Upper lobe of right lung (tissue), 1 donor: Measurements from ENCODE around the gene XKR3. TPM values are rescaled to one million over a fixed set of nuclear protein-coding genes. Genes with fewer than 3 reads are reported as not detected.
"Not testable (repeated sequence)": the region's sequence is repeated elsewhere in the genome, so short reads cannot be mapped to it uniquely, and the experiment has no call there.

Source experiments
- ATAC-seq: fragments of 200-7000 bp; cut with Tn5 transposase; one replicate; pipeline ENCODE4 v1.9.1; 2020; ENCODE audit warnings: mild to moderate bottlenecking, moderate library complexity
- DNase-seq: peaks from one replicate; pipeline ENCODE4 v3.0.0-alpha.2; 2020
- H3K27ac ChIP-seq: fragments of 200-600 bp; one replicate; pipeline ENCODE4 v1.8.0; 2022
- H3K27me3 ChIP-seq: fragments of 200-600 bp; one replicate; pipeline ENCODE4 v1.8.0; 2022; ENCODE audit warnings: mild to moderate bottlenecking
- H3K36me3 ChIP-seq: fragments of 200-600 bp; one replicate; pipeline ENCODE4 v1.8.0; 2022
- H3K4me1 ChIP-seq: fragments of 200-600 bp; one replicate; pipeline ENCODE4 v1.8.0; 2022
- H3K4me3 ChIP-seq: fragments of 200-600 bp; one replicate; pipeline ENCODE4 v1.8.0; 2022; ENCODE audit warnings: mild to moderate bottlenecking
- H3K9me3 ChIP-seq: fragments of 200-600 bp; one replicate; pipeline ENCODE4 v1.8.0; 2022
- intact Hi-C: fragments of 100-400 bp; cut with DNase I; formaldehyde crosslinking; loops from one replicate; pipeline ENCODE4 v1.11.0; 2022
- total RNA-seq: library from RNA; stranded (reverse); fragmentation: NEBNext Ultra II Directional; extraction: Animal tissue kit (Norgen Biotek cat#: 25700); gene quantifications from one replicate; pipeline ENCODE4 v1.2.1, GENCODE V29; 2021
- TF ChIP-seq, protein P1 (sequence below): fragments of 200-600 bp; IDR thresholded peaks from one replicate; pipeline ENCODE4 v1.8.0; 2022; ENCODE audit warnings: antibody characterized with exemption
- donor health status: DM: no; HTN: yes; CAD: no; lungs with severe emphysema.

XKR3 gene
- total RNA-seq, 1 donor from 2014 or later = not detected

DNA sequence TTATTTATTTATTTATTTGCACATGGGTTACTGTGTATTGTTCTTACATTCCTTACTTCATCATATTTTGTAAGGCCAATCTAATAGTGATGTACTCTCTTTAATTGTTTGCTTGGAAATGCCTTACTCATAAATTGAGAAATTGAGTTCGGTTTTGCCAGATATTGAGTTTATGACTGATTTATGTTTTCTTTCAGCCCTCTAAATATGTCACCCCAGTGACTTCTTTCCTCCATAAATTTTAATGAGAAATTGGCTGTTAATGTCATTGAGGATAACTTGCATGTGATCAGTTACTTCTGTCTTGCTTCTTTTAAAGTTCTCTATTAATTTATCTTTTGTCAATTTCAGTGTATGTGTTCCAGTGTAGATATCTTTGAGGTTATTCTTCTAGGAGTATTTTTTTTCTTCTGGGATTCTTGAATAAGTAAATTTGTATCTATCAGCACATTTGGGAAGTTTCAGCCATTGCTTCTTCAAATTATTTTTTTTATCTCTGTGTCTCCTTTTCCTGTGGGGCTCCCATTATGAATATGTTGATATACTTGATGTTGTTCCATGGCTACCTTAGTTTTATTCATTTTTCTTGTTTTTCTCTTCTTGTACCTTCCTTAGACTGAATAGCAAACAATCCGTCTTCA is 47.8 kb downstream of the XKR3 start:
- no peaks in the 10 kb centered on the region for H3K4me1 ChIP-seq
- TF ChIP-seq, protein P1, sequence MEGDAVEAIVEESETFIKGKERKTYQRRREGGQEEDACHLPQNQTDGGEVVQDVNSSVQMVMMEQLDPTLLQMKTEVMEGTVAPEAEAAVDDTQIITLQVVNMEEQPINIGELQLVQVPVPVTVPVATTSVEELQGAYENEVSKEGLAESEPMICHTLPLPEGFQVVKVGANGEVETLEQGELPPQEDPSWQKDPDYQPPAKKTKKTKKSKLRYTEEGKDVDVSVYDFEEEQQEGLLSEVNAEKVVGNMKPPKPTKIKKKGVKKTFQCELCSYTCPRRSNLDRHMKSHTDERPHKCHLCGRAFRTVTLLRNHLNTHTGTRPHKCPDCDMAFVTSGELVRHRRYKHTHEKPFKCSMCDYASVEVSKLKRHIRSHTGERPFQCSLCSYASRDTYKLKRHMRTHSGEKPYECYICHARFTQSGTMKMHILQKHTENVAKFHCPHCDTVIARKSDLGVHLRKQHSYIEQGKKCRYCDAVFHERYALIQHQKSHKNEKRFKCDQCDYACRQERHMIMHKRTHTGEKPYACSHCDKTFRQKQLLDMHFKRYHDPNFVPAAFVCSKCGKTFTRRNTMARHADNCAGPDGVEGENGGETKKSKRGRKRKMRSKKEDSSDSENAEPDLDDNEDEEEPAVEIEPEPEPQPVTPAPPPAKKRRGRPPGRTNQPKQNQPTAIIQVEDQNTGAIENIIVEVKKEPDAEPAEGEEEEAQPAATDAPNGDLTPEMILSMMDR = no peak

DNA sequence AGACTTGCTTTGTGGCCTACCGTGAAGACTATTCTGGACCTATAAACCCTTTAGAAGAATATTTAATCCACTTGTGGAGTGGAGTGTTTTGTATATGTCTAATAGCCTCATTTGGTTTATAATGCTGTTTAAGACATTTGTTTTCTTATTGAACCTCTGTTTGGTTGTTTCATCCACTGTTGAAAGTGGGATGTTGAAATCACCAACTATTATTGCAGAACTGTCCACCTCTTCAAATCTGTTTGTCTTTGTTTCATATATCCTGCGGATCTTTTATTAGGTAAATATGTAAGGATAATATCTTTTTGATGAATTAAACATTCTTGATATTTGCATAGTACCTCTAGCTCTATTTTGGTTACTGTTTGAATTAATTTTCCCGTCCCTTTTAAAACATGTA is 49.1 kb downstream of the XKR3 start:
- ATAC-seq (no peak), DNase-seq (no peak)
- H3K9me3 ChIP-seq = no peaks in the 10 kb centered on the region
- H3K27ac ChIP-seq = no peak overlapping the region
- H3K4me1 ChIP-seq = no peaks in the 10 kb centered on the region
- intact Hi-C loops = no loop called here
- H3K36me3 ChIP-seq = no peaks in the 10 kb centered on the region
- H3K27me3 ChIP-seq = no peaks in the 10 kb centered on the region
- TF ChIP-seq, protein P1 = no peak
- H3K4me3 ChIP-seq = no peak overlapping the region

More for the DNA sequence above, 47.8 kb downstream of the XKR3 start:
- Histone ChIP-seq H3K36me3 (no peaks in the 10 kb centered on the region), H3K27me3 (no peaks in the 10 kb centered on the region), H3K4me3 (no peak overlapping the region), H3K27ac (no peak overlapping the region), H3K9me3 (no peaks in the 10 kb centered on the region)
- DNase-seq (no peak), ATAC-seq (no peak)
- intact Hi-C loops = no loop called here

DNA sequence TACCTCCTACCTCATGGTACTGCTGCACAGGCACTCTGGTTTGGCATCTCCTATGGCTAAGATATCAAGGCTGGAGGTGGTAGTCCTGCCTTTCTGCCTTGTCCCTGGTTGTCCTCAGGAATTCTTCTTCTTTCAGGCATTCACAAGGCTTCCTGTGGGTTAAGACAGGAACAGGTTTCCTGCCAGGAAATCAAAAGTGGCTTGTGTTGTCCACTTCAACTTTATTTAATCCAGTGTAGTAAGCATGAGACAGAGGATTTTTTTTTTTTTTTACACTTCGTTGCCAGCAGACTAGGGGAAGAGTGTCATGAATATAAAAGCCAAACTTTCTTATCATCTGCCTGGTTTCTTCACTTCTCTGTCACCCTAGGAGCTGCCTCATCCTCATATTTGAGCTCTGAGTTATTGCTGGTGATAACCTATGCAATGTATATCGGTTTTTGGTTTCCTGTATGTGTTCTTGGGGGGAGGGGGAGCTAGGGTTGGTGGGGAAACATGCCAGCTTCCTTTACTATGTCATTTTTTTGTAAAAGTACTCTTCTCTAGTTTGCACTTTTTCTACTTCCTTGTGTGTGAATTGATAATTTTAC is 50.2 kb downstream of the XKR3 start:
- TF ChIP-seq, protein P1 = no peak
- Histone ChIP-seq H3K36me3 (no peaks in the 10 kb centered on the region), H3K9me3 (no peaks in the 10 kb centered on the region), H3K4me3 (no peak overlapping the region), H3K27me3 (no peaks in the 10 kb centered on the region), H3K4me1 (no peaks in the 10 kb centered on the region), H3K27ac (no peak overlapping the region)
- DNase-seq (no peak), ATAC-seq (no peak)
- intact Hi-C loops = no loop called here

DNA sequence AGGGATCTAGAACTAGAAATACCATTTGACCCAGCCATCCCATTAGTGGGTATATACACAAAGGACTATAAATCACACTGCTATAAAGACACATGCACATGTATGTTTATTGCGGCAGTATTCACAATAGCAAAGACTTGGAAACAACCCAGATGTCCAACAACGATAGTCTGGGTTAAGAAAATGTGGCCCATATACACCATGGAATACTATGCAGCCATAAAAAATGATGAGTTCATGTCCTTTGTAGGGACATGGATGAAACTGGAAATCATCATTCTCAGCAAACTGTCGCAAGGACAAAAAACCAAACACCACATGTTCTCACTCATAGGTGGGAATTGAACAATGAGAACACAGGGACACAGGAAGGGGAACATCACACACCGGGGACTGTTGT is 53.6 kb downstream of the XKR3 start:
- ATAC-seq, intact Hi-C loops, H3K4me3 ChIP-seq, H3K4me1 ChIP-seq, H3K27me3 ChIP-seq, DNase-seq, H3K36me3 ChIP-seq, H3K27ac ChIP-seq, H3K9me3 ChIP-seq: not testable (repeated sequence)

DNA sequence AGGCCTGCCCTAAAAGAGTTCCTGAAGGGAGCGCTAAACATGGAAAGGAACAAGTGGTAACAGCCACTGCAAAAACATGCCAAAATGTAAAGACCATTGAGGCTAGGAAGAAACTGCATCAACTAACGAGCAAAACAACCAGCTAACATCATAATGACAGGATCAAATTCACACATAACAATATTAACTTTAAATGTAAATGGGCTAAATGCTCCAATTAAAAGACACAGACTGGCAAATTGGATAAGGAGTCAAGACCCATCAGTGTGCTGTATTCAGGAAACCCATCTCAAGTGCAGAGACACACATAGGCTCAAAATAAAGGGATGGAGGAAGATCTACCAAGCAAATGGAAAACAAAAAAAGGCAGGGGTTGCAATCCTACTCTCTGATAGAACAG is 57.3 kb downstream of the XKR3 start:
- H3K4me3 ChIP-seq, H3K27me3 ChIP-seq, H3K36me3 ChIP-seq, DNase-seq, ATAC-seq, H3K9me3 ChIP-seq, intact Hi-C loops, H3K4me1 ChIP-seq, H3K27ac ChIP-seq: not testable (repeated sequence)

DNA sequence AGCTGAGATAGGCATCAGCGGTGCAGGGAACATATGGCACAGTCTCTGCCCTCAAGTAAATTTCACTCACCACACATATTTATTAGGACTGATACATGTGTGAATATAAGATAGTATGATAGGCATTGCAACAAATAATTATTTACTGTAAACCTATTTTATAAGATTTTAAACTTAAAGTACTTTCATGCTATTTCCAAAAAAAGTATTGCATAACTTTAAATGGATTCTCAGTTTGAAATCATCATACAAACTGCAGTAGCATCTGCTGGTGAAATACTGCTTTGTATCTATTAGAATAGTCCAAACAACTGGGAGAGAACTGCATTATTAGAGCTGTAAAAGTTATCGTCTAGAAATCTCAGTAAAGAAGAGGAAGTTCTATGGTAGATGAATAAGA is 63.0 kb downstream of the XKR3 start:
- H3K4me3 ChIP-seq, intact Hi-C loops, H3K9me3 ChIP-seq, H3K27me3 ChIP-seq, DNase-seq, H3K36me3 ChIP-seq, H3K4me1 ChIP-seq, ATAC-seq, H3K27ac ChIP-seq: not testable (repeated sequence)

DNA sequence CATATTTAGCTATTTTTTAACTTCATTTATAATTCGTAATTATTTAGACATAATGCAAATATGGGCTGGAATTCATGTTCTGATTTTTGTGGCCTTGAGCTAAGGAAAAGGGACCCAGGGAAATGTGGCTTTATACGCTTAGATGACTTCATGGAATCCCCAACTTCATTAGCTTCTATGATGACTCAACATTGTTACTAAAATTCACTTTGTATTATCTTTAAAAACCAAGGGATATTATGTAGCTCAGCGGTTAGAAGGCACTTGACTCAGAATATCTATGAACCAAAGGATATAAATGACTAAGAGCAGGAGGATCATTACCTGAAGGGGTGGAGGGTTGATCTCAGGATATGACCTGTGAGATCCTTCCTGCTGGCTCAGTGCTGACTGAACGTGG is 64.8 kb downstream of the XKR3 start:
- intact Hi-C loops, H3K9me3 ChIP-seq, H3K27ac ChIP-seq, H3K4me1 ChIP-seq, ATAC-seq, H3K4me3 ChIP-seq, H3K27me3 ChIP-seq, H3K36me3 ChIP-seq, DNase-seq: not testable (repeated sequence)

DNA sequence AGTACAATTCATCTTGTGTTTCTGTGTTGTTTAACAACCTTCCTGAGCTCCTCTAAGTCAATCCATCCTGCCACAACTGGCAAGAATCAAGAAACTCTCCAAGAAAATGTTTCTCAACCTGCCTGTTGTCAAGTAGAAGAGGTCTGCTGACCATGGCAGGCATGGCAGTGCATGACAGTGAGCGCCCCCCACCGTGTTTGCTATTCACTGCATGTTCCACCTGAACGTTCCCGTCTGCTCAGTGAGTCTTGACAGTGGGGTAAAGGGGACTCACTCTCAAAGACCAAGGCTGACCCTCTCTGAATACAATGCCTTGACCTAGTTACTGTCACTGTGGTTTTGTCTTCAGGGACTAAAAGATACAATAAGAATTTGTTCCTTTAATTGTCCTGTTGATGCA is 75.9 kb downstream of the XKR3 start:
- H3K4me3 ChIP-seq, H3K27me3 ChIP-seq, H3K9me3 ChIP-seq, intact Hi-C loops, H3K27ac ChIP-seq, ATAC-seq, H3K36me3 ChIP-seq, H3K4me1 ChIP-seq, DNase-seq: not testable (repeated sequence)

DNA sequence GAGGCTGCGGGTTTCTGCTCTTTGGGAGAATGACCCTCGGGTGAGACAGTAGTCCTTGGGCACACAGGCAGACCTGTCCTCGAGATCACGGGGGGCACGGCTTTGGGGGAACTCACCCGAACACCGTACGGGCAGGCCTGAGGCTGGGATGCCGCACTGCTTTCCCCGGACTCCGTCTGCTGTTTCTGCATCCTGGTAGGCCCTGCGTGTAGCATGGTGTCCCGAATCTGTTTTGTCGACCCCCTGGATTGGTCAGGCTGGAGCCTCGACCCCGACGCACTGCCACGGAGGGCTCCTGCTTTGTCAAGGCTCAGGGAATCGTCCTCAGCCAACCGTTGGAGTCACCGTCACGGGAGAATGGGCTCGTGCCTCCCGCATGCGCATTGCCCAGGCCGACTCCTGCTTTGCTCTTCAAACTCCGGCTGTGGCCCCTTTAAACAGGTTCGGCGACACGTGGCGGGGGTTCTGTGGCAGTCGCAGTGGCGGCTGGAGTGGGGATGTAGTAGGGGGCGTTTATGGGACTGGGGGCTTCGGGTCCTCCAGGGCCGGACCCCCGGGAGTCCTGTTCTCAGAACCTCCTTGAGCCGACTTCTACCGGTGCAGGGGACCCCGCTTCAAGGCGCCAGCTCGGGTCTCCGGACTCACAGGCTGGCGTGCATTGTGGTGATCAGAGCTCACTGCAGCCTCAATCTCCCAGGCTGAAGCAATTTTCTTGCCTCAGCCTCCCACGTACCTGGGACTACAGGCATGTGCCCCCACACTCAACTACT is 76.9 kb downstream of the XKR3 start:
- H3K36me3 ChIP-seq, H3K27me3 ChIP-seq, intact Hi-C loops, H3K4me3 ChIP-seq, DNase-seq, ATAC-seq, H3K27ac ChIP-seq, H3K4me1 ChIP-seq, H3K9me3 ChIP-seq: not testable (repeated sequence)

DNA sequence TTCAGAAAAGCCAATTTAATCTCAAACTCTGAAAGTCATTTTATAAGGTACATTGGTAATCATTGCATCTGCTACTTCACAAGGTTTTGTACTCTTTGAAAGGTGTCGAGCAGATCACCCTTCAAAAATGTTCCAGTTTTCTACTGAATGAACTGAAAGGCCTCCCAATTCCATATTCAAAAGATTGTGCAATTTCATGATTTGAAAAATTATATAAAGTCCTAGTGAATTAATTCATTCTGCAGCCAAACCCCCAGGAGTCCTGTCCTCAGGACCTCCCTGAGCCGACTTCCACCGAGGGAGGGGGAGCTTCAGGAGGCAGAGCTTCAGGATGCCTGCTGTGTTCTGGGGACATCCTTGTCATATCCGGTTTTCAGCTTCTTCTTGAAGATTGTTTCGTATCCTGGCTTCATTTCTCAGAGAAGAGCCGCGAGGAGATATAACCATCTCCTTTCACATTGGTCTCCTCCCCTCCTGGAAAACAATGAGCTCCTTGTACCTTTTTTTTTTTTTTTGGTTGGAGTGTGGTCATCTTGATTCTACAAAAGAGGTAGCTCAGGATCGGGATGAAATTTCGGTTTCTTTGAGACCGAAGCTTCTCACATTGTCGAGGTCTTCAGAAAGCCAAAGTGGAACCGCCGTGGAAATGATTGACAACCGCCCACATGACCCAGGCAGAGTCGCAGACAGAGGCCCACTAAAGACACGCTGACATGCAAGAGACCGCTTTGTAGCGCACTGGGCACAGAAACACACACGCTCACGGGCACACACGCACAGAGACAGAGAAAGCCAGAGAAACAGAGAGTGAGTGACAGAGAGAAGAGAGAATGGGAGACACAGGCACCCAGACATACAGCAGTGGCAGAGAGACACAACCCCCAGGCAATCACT is 77.7 kb downstream of the XKR3 start:
- H3K27me3 ChIP-seq, DNase-seq, H3K27ac ChIP-seq, H3K4me1 ChIP-seq, ATAC-seq, H3K4me3 ChIP-seq, H3K9me3 ChIP-seq, H3K36me3 ChIP-seq, intact Hi-C loops: not testable (repeated sequence)
